Measurements from ENCODE around the gene SYP. TPM values are rescaled to one million over a fixed set of nuclear protein-coding genes. Genes with fewer than 3 reads are reported as not detected.

SYP gene
- total RNA-seq, 4 donors from 2014 or later: 1.1 to 7.6 (median 5.0) TPM

GRCh38 chrX:49139713-49140112 is 60.3 kb downstream of the SYP start:
- 60 to 73% methylated on average over 3 to 4 of the region's 4 CpGs for WGBS, 2 donors (ENCODE audit: low coverage in 1 of 2)
- no peak for DNase-seq
- intact Hi-C loops (cut with DNase I; ENCODE audit: low total_unique reads): no loop called here
- in situ Hi-C loops (cut with MboI; ENCODE audit: low pct_ligation_motif_present in 1 of 4, low pct_unique_long_range_greater_than_20kb in 1 of 4, low sequenced_read_pairs in 3 of 4): no loop called here
- H3K4me3 ChIP-seq: no peak overlapping the region
- no peak overlapping the region for H3K27ac ChIP-seq
- TF ChIP-seq, protein P1, sequence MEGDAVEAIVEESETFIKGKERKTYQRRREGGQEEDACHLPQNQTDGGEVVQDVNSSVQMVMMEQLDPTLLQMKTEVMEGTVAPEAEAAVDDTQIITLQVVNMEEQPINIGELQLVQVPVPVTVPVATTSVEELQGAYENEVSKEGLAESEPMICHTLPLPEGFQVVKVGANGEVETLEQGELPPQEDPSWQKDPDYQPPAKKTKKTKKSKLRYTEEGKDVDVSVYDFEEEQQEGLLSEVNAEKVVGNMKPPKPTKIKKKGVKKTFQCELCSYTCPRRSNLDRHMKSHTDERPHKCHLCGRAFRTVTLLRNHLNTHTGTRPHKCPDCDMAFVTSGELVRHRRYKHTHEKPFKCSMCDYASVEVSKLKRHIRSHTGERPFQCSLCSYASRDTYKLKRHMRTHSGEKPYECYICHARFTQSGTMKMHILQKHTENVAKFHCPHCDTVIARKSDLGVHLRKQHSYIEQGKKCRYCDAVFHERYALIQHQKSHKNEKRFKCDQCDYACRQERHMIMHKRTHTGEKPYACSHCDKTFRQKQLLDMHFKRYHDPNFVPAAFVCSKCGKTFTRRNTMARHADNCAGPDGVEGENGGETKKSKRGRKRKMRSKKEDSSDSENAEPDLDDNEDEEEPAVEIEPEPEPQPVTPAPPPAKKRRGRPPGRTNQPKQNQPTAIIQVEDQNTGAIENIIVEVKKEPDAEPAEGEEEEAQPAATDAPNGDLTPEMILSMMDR (IDR thresholded peaks at IDR 0.05): no peak
- no peak for TF ChIP-seq POLR2AphosphoS5 (IDR thresholded peaks at IDR 0.05)
- TF ChIP-seq EP300 (IDR thresholded peaks at IDR 0.05; ENCODE audit: low read depth): no peak
- H3K36me3 ChIP-seq: no peaks in the 10 kb centered on the region
- no peaks in the 10 kb centered on the region for H3K4me1 ChIP-seq
- H3K27me3 ChIP-seq: no peaks in the 10 kb centered on the region
- H3K9me3 ChIP-seq: peaks cover 0 to 6% of the 10 kb centered on the region in 2 donors

Small RNA genes lying within 50 kb of the gene (small RNA-seq; reads per million reads assigned to genes)
- 0 to 0.12 (median 0) reads per million in 4 donors for gene RN7SL262P

Other genes with a start within 250 kb of the SYP start
- 10 to 100 TPM; 39.4 to 96.9 (median 40.6) TPM for gene OTUD5, start 242.6 kb downstream of the SYP start, total RNA-seq
- under 1 TPM in 2 of 4 donors, not detected in 2; 0.95 to 0.96 TPM for gene KCND1, start 228.3 kb downstream of the SYP start, total RNA-seq
- gene GRIPAP1, start 197.9 kb downstream of the SYP start, total RNA-seq: 100 to 1,000 TPM in 1 of 4 donors, 10 to 100 TPM in 3; 34.8 to 102 (median 52.9) TPM
- 10 to 100 TPM; 31.7 to 45.6 (median 44.7) TPM for gene TFE3, start 156.8 kb downstream of the SYP start, total RNA-seq
- 10 to 100 TPM in 2 of 4 donors, 1 to 10 TPM in 2; 4.4 to 19.1 (median 9.9) TPM for gene CCDC120, start 141.2 kb downstream of the SYP start, total RNA-seq
- gene PRAF2, start 126.2 kb downstream of the SYP start, total RNA-seq: 10 to 100 TPM in 2 of 4 donors, 1 to 10 TPM in 2; 3.4 to 16.8 (median 9.2) TPM
- gene WDR45, start 120.3 kb downstream of the SYP start, total RNA-seq: 100 to 1,000 TPM in 2 of 4 donors, 10 to 100 TPM in 2; 73.5 to 205 (median 117) TPM
- 10 to 100 TPM; 10.7 to 21.8 (median 18.0) TPM for gene GPKOW, start 76.5 kb downstream of the SYP start, total RNA-seq
- 10 to 100 TPM in 3 of 4 donors, 1 to 10 TPM in 1; 5.6 to 28.8 (median 12.7) TPM for gene MAGIX, start 37.4 kb downstream of the SYP start, total RNA-seq
- gene PLP2, start 28.3 kb downstream of the SYP start, total RNA-seq: 10 to 100 TPM; 31.0 to 60.3 (median 43.2) TPM
- gene PRICKLE3, start 13.8 kb downstream of the SYP start, total RNA-seq: 10 to 100 TPM; 14.5 to 40.0 (median 33.2) TPM
- 1 to 10 TPM in 1 of 4 donors, under 1 TPM in 2, not detected in 1; 0.32 to 2.8 (median 0.96) TPM for gene CACNA1F, start 33.1 kb upstream of the SYP start, total RNA-seq
- 10 to 100 TPM; 11.0 to 13.7 (median 12.6) TPM for gene CCDC22, start 35.3 kb upstream of the SYP start, total RNA-seq
- not detected for gene FOXP3, start 64.5 kb upstream of the SYP start, total RNA-seq
- 10 to 100 TPM in 1 of 4 donors, 1 to 10 TPM in 3; 2.0 to 18.7 (median 2.8) TPM for gene PPP1R3F, start 69.6 kb upstream of the SYP start, total RNA-seq
- not detected for gene GAGE10, start 103.5 kb upstream of the SYP start, total RNA-seq
- gene GAGE12J, start 121.8 kb upstream of the SYP start, total RNA-seq: not detected
- not detected for gene GAGE13, start 131.4 kb upstream of the SYP start, total RNA-seq